NCI-H1417 treated with DMSO at 0.1 percent for 48 hours (cell line): Measurements from ENCODE around the gene KRTAP10-2.

Experiments used
- DNase-seq: peaks from one replicate; lab custom pipeline; 2025; lab: John Stamatoyannopoulos, UW

The KRTAP10-2 gene

GRCh38 chr21:44539991-44540666, 11.2 kb downstream of the KRTAP10-2 start, which contains the start of gene KRTAP10-1:
Gene KRTAP10-1 (minus strand): TSS chr21:44540195. CDS start chr21:44540150, 45 bp downstream.
- no peak for DNase-seq

DNA sequence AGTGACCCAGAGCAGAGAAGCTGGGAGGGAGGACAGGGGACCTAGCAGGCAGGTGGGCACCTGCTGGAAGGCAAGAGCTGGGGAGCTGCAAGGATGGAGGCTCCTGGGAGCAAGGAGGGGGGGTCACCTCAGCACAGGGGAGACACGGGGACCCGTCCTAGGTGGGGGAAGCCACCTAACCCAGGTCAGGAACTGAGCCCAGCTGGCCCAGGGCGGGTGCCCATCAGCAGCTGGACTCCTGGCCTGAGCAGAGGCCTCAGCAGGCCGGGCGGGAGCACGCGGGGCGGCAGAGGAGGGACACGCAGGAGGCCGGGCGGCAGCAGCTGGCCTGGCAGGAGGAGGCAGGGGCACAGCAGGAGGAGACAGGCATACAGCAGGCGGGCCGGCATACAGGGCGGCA, 12.3 kb downstream of the KRTAP10-2 start:
- no peak for DNase-seq

- DNase-seq: no peak
These were observed 13.1 kb downstream of the KRTAP10-2 start for GRCh38 chr21:44537930-44538911.

DNA sequence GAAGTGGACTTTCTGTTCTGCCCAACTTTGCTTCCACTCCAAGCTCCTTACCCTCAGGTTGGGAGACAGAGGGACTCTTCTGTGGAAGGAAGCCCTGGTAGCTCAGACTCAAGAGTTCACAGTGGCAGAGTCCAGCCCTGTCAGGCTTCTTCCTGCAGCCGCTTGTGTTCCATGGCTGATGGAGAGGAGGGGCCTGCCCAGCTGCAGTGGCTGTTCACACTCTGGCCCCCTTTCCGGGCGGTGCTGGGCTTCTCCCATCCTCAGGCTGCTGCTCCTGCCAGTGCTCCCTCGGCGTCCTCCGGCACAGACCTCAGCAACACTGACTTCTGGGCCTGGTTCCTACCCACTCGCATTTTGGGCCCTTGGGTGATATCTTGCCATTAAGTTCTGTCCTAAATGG, 15.3 kb downstream of the KRTAP10-2 start:
- DNase-seq: no peak

DNA sequence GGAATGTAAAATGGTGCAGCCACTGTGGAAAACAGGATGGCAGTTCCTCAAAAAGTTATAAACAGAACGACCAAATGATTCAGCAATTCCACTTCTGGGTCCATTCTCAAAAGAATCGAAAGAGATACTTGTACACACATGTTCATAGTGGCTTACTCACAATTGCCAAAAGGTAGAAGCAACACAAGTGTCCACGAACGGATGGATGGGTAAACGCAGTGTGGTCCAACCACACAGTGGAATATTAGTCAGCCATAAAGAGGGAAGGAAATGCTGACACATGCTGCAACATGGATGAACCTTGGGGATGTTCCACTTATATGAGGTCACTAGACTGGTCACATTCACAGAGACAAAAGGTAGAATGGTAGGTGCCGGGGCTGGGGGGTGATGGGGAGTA, 16.6 kb downstream of the KRTAP10-2 start:
- no peak for DNase-seq

DNA sequence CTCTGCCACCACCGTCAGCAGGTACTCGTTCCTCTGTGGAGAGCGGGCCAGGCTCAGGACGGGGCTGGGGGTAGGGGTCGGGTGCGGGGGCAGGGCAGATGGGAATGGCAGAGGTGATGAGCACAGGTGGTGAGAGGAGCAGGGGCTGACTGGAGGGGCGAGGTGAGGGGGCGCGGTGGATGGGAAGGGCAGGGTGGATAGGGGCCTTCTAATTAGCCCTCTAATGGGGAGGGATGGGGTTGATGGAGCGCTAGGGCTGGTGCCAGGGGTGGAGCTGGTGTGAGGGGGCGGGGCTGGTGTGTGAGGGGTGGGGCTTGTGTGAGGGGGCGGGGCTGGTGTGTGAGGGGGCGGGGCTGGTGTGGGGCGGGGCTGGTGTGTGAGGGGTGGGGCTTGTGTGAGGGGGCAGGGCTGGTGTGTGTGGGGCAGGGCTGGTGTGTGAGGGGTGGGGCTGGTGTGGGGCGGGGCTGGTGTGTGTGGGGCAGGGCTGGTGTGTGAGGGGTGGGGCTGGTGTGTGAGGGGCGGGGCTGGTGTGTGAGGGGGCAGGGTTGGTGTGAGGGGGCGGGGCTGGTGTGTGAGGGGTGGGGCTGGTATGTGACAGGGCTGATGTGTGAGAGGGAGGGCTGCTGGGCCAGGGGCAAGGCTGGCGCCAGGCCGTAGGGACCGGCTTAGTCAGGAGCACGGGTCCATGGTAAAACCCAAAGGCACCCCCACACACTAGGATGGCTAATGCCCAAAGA, 17.2 kb downstream of the KRTAP10-2 start:
- no peak for DNase-seq

DNA sequence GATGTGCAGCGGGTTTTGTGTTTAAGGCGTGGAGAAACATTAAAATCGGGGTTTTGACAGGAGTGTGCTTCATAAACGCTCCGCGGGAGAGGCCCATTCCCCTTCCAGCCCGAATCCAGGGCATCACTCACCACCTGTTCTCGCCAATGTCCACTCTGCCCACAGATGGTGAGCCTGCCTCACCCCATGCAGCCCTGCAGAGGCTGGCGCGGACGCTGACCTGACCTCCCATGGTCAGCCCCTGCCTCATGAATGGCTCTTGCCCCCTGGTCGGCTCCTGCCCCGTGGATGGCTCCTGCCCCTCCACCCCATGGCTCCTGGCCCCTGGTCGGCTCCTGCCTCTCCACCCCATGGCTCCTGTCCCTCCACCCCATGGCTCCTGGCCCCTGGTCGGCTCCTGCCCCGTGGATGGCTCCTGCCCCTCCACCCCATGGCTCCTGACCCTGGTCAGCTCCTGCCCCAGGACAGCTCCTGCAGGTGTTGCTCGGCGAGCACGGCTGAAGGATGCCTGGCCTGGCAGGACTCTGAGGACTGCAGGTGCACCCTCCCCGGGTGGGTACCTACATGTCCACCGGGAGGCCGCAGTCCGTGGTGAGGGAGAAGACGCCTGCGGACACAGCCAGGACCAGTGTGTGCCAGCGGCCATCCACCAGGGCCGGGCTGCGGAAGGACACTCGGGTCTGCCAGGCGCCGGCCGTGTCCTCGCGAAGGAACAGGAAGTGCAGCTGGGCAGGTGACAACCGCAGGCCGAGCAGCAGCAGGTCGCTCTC, 18.0 kb downstream of the KRTAP10-2 start:
- DNase-seq: no peak

- DNase-seq: no peak
These were observed 18.6 kb downstream of the KRTAP10-2 start for GRCh38 chr21:44532712-44533111.

DNA sequence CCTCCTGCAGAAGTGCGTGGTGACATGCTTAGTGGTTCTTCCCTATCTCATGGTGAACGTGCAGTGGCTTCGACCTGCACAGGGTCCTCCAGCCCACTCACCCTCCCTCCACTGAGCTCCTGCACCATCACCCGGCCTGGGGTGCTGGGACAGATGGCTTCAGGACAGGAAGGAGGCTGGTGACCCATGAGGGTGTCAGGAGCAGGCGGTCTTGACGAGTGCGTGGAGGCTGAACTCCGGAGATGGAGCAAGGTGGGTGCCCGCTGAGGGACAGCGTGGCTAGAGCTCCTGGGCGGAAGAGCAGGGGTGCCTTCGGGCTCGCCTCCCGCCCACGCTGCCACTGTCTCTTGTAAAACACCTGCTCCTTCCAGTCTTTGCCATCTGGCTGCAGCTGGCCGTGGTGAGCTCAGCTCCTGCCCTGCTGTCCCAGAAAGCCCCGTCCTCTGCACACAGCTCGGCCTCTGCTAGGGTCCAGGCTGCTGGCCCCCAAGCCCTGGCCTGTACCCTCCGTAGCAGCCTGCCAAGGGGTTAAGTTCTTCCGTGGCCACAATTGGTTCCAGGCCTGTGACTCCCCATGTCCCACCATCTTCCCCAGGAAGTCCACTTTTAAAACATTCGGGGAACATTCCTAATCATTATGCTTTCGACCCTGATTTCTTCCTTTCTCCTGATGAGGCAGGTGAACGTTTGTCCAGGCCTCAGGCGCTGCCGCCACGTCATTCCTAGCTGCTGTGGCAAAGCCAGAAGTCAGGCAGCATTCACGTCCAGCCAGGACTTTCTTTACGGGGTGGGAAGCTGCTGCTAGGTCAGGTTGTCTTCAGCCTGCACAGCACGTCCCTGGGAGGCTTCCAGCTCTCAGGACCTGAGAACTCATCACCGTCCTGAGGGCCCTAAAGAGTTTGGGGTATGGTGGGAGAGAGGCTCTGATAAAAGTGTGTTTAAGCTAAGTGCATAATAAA, 19.4 kb downstream of the KRTAP10-2 start:
- DNase-seq: no peak

GRCh38 chr21:44530903-44531605, 20.3 kb downstream of the KRTAP10-2 start:
- DNase-seq: no peak

- no peak for DNase-seq
These were observed 20.9 kb downstream of the KRTAP10-2 start for GRCh38 chr21:44530221-44530902.

DNA sequence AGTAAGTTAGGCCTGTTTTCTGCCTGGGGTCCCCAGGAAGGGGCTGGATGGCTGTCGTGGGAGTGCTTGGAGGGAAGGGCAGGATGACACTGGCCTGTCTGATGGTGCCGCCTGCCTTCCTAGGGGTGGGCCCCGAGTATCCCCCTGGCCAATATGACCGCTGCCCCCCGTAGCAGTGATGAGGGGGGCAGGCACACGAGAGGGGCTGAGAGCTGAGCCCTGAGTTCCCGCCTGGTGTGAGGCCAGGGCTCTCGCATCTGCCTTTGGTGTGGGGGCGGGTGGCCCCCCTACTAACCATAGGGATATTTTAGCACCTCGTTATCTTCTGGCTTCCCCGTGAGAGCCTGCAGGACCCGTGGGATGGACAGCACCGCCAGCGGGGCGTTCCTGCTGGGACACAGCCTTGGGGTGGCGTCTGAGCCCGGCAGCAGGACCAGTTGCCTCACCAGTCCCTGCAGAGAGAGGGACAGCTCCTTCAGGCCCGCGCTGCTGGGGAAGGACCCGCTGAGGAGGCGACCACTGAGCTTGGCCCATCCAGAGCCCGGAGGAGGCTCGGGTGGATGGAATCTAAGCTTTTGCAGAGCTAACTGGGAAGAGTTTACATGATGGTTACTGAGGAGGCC, 21.7 kb downstream of the KRTAP10-2 start:
- no peak for DNase-seq

- no peak for DNase-seq
These were observed 22.3 kb downstream of the KRTAP10-2 start for GRCh38 chr21:44529011-44529421.

- DNase-seq: no peak
These were observed 22.7 kb downstream of the KRTAP10-2 start for GRCh38 chr21:44528634-44528995.

DNA sequence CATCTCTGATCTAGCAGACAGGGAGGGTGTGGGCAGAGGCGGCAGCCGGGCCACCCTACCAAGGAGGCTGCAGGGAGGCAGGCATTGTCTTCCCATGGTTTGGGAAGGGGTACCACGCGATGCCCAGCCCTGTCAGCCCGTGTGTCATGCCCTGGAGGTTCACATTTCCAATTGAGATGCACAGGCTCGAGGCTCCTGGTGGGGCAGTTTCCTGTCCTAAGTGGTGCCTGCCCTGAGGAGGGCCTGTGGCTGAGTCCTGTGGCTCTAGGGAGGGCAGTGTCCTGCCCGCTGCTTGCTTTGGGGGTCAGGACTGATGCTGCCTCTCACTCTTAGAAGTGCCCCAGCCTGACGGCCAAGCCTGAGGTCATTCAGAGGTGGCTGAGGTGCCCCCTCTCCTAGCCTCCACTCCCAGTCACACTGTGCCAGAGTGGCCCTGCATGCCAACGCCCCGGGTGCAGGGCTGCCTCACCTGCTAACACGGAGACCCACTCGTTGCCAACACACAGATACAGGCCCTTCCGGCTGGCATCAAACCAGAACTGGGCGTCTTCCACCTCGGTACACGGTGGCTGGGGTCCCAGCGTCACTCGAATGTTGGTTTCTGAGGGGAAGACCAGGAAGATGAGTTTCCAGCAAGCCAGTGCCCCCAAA, 23.2 kb downstream of the KRTAP10-2 start:
- DNase-seq: no peak

DNA sequence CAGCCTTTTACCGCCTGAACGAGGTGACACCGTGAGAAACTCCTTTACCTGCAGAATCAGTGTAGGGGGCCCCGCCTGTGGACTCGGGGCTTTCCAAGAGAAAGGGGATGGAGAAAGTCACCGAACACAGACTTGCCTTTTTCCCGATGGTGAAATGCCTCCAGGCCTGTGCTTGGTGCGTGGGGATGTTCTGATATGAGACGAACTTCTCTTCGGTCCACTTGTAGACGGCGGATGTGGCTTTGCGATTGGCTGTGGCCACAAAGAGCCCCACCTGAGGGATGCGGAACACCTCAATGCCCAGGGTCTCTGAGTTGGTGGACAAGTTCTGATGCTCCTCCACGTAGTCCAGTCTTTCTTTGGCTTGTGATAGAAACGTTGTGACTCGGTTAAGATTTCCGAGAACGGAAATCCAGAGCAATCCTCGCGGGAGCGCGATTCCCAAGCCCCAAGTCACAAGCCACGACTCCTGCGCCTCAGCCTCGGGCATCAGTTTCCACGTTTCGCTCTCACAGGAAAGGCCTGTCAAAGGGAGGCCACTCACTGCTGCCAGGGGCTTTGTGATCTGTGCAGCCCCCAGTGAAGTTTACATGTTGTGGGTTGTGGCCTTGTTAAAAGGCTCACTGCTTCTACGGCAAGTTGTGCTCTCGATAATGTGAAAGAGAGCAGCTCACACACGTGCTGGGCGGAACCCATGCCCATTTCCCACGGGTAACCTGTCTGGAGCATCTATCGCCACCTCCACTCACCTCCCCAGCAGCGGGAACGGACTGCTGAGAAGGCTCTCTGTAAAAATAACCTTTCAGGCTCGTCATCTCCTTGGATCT, 23.9 kb downstream of the KRTAP10-2 start:
- DNase-seq: no peak
